ENCODE measurements around the gene MYRIP.

MYRIP gene

GRCh38 chr3:39781632-39782031 is 27.8 kb upstream of the MYRIP start:
- H3K4me2 ChIP-seq (ENCODE audit: low read depth, low read length, poor library complexity, severe bottlenecking) = no peak overlapping the region
- no peak overlapping the region for H3K4me3 ChIP-seq (ENCODE audit: insufficient read depth, low read length, poor library complexity, severe bottlenecking)
- no peaks in the 10 kb centered on the region for H3F3A ChIP-seq (ENCODE audit: insufficient read depth)
- H4K20me1 ChIP-seq (ENCODE audit: low read depth, low read length) = no peaks in the 10 kb centered on the region
- no peaks in the 10 kb centered on the region for H3K9me2 ChIP-seq (replicated peaks; ENCODE audit: insufficient read depth, low read length)
- no peak for TF ChIP-seq EZH2phosphoT487 (conservative IDR thresholded peaks at IDR 0.05; ENCODE audit: low read length)
- TF ChIP-seq CTCF (IDR thresholded peaks at IDR 0.05; ENCODE audit: insufficient read depth, low read length, poor library complexity, severe bottlenecking) = no peak
- no peak overlapping the region for H3K27ac ChIP-seq (ENCODE audit: low read depth, low read length)
- no peak overlapping the region for H2AFZ ChIP-seq (ENCODE audit: low read depth, low read length, severe bottlenecking)
- H3K79me2 ChIP-seq (ENCODE audit: insufficient read depth, low read length) = no peaks in the 10 kb centered on the region
- no peaks in the 10 kb centered on the region for H3K9me3 ChIP-seq (ENCODE audit: insufficient read depth, low read length)
- no peaks in the 10 kb centered on the region for H3K27me3 ChIP-seq (ENCODE audit: low read length)
- no peaks in the 10 kb centered on the region for H3K36me3 ChIP-seq (ENCODE audit: low read length)
- no peak overlapping the region for H3K9ac ChIP-seq (ENCODE audit: low read length)

DNA sequence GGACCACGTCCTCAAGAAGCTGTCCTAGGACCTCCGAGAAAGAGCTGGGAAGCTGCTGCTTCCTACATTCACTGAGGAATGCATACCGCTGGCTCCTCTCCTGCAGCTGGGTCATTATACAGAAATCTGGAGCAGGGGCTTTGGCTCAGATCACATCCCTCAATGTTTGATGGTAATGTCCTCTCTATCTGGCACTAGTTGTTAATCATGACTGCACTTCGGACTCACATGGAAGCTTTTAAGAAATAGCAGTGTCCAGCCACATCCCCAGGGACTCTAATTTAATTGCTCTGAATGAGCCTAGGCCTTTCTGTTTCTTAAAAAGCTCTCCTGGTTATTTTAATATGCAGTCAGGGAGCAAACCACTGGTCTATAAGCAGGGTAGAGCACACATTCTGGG is 25.7 kb upstream of the MYRIP start:
- no peak overlapping the region for H3K27ac ChIP-seq (ENCODE audit: low read depth, low read length)
- H3K9ac ChIP-seq (ENCODE audit: low read length) = no peak overlapping the region
- no peaks in the 10 kb centered on the region for H3F3A ChIP-seq (ENCODE audit: insufficient read depth)
- H3K79me2 ChIP-seq (ENCODE audit: insufficient read depth, low read length) = no peaks in the 10 kb centered on the region
- no peak overlapping the region for H3K4me3 ChIP-seq (ENCODE audit: insufficient read depth, low read length, poor library complexity, severe bottlenecking)
- H3K27me3 ChIP-seq (ENCODE audit: low read length) = no peaks in the 10 kb centered on the region
- no peak for TF ChIP-seq EZH2phosphoT487 (conservative IDR thresholded peaks at IDR 0.05; ENCODE audit: low read length)
- no peak for TF ChIP-seq CTCF (IDR thresholded peaks at IDR 0.05; ENCODE audit: insufficient read depth, low read length, poor library complexity, severe bottlenecking)
- H4K20me1 ChIP-seq (ENCODE audit: low read depth, low read length) = no peaks in the 10 kb centered on the region
- no peak overlapping the region for H3K4me2 ChIP-seq (ENCODE audit: low read depth, low read length, poor library complexity, severe bottlenecking)
- H3K36me3 ChIP-seq (ENCODE audit: low read length) = no peaks in the 10 kb centered on the region
- no peaks in the 10 kb centered on the region for H3K9me3 ChIP-seq (ENCODE audit: insufficient read depth, low read length)
- H3K9me2 ChIP-seq (replicated peaks; ENCODE audit: insufficient read depth, low read length) = 0 out of 2 replicates have a peak, but pooled peaks cover 3% of the 10 kb centered on the region
- no peak overlapping the region for H2AFZ ChIP-seq (ENCODE audit: low read depth, low read length, severe bottlenecking)

DNA sequence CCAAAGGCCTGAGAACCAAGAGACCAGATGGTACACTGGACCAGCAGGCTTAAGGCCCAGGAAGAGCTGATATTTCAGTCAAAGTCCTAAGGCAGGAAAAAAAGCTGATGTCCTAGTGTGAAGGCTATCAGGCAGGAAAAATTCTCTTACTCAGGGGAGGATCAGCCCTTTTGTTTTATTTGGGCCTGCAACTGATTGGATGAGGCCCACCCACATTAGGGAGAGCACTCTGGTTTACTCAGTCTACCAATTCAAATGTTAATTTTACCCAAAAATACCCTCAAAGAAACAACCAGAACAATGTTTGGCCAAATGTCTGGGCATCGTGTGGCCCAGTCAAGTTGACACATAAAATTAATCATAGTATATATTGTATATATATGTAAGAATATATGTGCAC is 24.5 kb upstream of the MYRIP start:
- Histone ChIP-seq H3K4me3 (ENCODE audit: insufficient read depth, low read length, poor library complexity, severe bottlenecking) (no peak overlapping the region), H3K4me2 (ENCODE audit: low read depth, low read length, poor library complexity, severe bottlenecking) (no peak overlapping the region), H3K27ac (ENCODE audit: low read depth, low read length) (no peak overlapping the region), H3F3A (ENCODE audit: insufficient read depth) (no peaks in the 10 kb centered on the region), H3K9ac (ENCODE audit: low read length) (no peak overlapping the region), H3K36me3 (ENCODE audit: low read length) (no peaks in the 10 kb centered on the region), H2AFZ (ENCODE audit: low read depth, low read length, severe bottlenecking) (no peak overlapping the region), H3K9me2 (replicated peaks; ENCODE audit: insufficient read depth, low read length) (0 out of 2 replicates have a peak, but pooled peaks cover 3% of the 10 kb centered on the region), H3K79me2 (ENCODE audit: insufficient read depth, low read length) (no peaks in the 10 kb centered on the region), H3K9me3 (ENCODE audit: insufficient read depth, low read length) (no peaks in the 10 kb centered on the region), H4K20me1 (ENCODE audit: low read depth, low read length) (no peaks in the 10 kb centered on the region), H3K27me3 (ENCODE audit: low read length) (no peaks in the 10 kb centered on the region)
- TF ChIP-seq CTCF (IDR thresholded peaks at IDR 0.05; ENCODE audit: insufficient read depth, low read length, poor library complexity, severe bottlenecking) = no peak
- no peak for TF ChIP-seq EZH2phosphoT487 (conservative IDR thresholded peaks at IDR 0.05; ENCODE audit: low read length)

Measured in SU-DHL-6 (cell line).